HG02885 (cell line): ENCODE results near the gene TMCC2.

Experiments
- ATAC-seq: cut with Tn5 transposase; IDR thresholded peaks from one replicate; pipeline ENCODE4 v1.9.1; 2021; ENCODE audit warnings: mild to moderate bottlenecking; ENCODE audit not compliant: unreplicated experiment, poor library complexity

Gene TMCC2

DNA sequence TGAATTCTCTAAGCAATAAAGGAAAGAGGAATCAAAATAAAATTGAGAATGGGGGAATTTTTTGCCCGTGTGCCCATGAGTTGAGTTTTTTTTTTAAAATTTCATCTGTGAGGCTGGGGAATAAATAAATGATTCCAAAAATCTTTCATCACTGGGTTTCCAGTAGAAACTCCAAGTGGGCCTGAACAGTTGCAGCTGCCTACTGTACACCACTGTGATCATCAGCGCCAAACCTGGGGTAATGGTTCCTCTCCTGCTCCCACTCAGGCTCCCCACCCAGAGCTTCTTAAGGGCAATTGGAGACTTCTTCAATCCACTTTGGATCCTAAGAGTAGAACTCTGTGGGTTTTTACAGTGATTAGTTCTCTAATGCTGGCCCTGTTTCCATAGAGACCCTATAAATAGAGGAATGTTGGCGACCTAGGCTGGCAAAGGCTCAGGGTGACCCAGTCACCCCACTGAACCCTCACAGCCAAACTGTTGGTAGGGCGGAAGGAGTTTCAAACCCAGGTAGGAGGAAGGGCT lies 9.3 kb downstream of the TMCC2 start:
- ATAC-seq: no peak

DNA sequence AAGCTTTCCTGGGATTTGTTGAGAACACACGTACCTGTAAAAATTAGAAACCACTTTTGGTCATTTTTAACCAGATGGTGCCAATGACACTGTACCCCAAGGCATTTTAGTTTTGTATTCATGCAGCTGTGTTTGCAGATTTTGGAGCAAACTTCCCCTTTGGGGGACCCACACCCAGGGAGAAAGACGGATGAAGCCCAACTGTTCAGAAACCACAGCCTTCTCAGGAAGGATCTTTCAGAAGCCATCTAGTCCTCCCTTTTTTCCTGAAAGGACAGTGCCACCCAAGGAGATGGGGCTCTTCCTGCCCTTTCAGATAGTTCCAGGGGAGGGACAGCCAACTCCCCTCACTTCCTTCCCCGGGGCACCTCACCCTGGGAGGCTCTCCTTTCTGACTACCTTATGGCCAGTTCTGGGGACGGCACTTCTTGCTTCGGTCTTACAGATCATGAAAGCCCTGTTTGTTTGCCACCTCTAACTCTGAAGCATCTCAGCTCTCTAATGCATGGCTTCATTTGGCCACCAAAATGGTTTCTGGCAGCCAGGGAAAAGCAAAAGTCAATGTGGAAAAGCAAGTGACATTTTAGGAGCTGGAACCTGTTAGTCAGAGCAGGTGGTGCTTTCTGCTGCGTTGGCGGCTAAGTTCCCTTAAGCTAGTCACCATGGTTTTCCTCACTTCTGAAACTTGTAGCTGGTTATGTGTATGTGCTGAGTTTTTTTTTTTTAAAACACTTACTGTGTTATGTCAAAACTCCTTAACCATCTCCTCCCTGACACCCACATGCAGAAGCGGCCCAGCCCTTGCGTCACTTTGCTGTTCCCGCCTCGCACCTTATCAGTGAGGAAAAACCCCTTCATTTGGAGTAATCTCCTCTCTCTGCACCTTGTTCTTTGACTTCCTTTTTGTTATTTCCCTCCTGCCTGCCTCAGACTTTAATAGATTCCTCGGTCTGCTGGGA lies 10.1 kb downstream of the TMCC2 start:
- ATAC-seq: peak; percentile 41

DNA sequence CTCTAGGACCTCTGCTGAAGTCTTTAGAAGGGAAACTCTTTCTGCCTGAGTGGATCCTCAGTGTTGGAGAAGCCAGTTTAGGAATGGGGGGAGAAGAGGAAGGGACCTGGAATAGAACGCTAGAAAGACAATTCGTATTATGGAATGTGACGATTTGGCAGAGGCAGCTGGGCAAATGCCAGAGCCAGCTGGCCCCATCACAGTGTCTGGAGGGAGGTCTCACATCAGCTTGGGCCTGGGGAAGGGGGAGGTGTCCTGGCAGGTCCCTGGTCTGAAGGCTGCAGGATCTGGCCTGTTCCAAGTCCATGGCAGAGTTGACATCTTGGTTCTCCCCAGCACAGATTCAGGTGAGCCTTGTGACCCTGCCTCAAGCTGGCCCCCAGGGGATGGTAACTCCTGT lies 11.3 kb downstream of the TMCC2 start:
- ATAC-seq: no peak

DNA sequence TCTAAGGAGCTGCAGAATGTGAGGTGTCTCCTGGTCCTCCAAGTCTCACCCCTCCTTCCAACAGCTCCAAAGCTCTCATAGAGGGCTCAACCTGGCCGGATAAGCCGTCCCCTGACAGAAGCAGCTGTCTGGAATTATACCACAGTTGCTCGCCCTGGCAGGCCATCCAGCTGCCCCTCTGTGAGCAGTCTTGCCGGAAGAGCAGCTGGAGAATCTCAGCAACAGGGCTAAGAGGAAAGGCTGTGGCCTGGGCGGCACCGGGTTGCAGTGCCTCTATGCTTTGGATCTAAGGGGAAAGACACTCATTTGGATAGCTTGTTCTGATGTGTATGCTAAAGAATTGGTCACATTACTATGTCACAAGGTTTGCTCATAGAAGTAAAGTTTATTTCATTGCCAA lies 12.4 kb downstream of the TMCC2 start:
- no peak for ATAC-seq

DNA sequence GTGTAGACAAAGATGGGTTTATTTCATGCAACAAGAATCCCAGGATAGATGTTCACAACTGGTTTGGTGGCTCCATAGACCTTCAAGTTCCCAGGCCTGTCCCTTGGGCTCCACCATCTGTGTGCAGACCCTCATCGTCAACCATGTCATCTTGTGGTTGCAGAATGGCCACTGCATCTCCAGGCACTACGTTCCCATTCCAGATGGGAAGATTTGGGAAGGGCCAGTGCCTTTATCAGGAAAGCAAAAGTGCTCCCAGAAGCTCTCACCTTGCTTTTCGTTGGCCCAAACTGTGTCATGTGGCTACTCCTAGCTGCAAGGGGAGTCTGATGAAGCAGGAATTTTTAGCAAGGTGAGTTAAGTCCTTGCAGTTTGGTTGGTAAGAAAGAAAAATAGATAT lies 12.8 kb downstream of the TMCC2 start:
- ATAC-seq: no peak

DNA sequence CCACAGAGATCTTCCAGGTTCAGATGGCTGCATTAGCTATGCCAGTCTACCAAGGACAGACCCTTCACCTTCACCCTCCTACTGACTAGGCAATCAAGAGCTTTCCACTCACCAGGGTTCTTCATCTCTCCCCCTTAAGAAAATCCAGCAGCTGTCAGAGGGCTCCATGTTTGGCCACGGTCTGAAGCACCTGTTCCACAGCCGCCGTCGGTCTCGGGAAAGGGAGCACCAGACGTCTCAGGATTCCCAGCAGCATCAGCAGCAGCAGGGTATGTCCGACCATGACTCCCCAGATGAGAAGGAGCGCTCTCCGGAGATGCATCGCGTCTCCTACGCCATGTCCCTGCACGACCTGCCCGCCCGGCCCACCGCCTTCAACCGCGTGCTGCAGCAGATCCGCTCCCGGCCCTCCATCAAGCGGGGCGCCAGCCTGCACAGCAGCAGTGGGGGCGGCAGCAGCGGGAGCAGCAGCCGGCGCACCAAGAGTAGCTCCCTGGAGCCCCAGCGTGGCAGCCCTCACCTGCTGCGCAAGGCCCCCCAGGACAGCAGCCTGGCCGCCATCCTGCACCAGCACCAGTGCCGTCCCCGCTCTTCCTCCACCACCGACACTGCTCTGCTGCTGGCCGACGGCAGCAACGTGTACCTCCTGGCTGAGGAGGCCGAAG lies 13.8 kb downstream of the TMCC2 start:
- no peak for ATAC-seq

DNA sequence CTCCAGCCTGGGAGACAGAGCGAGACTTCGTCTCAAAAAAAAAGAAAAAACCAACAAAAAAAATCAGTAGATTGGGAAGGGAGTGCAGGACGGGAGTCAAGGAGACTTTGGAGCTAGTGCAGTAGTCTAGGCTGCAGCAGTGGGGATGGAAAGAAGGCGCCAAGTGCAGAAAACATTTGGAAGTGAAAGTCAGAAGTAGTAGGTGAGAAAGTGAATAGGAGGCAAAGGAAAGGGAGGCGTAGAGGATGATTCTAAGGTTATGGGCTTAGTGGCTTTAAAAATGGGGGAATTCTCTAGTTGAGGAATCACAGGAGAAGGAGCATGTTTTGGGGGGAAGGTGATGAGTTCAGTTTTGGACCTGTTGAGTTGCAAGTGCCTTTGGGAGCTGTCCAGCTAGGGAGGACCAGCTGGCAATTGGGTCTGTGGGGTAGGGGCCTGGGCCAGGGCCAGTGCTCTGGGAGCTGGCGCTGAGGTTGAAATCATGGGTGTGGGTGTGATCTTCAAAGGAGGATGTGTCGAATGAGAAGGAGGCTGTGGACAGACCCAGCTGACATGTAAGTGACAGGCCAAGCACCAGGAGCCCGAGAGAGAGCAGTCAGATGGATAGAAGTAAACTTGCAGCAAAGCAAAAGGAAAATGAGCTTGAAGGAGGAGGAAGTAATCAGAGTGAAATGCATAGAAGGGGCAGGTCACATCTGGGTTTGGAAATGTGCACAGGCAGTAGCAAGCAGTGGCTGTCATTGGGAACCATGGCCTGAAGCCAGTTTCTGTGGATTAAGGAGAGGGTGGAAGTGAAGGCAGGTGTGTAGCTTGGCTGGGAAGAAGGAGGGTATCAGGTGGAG lies 15.8 kb downstream of the TMCC2 start:
- ATAC-seq: no peak

DNA sequence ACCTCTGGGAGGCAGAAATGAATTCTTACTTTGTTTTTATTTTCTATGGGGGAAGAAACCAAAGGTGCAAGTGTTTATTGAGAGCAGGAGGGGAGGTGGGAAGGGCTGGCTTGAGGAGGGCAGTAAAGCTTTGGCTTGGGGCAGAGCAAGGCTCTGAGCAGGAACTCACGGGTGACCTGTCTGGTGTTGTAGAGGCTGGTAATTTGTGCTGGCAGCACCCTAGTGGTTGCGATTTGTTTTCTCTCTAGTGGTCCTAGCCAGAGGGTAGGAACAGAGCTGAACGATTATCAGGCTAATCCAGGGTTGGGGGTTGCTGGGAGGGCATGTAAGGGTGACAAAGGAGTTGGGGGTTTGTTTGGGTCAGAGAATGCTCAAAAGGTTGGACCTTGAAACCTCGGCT lies 16.6 kb downstream of the TMCC2 start:
- no peak for ATAC-seq

DNA sequence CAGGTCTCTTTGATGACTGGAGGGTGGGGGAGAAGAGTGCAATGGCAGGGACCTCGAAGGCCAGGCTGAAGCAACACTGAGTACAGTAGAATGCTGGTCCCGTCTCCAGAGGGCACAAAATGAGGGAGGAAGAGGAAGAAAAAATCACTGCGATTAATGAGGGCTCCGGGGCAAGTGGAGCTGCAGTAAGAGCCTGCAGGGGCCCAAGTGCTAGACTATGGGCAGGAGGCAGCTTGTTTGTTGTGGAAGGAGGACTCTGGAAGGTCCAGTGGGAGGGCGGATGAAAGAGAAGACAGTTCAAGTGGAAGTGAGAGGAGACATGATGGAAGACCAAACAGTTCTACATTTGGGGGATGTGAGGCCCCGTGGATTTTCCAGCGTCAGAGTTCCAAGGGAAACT lies 17.4 kb downstream of the TMCC2 start:
- ATAC-seq: no peak

DNA sequence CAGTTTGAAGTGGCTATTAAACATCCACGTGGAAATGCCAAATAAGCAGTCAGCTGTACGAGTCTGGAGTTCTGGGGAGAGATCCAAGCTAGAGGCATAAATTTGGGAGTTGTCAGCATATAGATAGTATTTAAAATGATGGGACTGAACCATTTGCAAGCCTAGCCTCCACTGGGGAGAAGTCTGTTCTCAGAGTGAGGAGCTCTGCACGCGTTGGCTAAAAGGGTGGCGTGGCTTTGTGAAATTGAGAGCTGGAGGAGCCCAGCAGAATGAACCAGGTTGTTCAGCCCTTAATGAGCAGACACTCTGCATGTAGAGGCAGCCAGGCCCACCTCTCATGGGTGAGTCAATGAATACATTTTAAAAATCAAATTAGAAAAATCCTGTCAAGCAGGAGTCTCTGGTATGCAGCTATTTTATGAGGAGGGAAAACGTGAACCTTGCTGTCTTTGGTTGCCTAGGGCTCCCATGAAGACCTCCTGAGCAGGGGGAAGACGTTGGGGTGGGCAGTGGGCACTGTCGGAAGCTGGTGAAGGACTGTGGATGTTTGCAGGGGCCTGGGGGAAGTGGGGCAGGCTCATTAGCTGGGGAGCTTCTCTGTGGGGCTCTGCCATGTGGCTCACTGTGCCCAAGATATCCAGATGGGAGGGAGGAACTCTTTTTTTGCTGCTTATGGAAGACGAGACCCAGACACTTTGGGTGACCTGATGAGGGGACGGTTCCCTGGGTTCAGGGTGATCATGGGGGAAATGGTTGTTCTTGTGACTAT lies 18.8 kb downstream of the TMCC2 start:
- ATAC-seq: no peak

DNA sequence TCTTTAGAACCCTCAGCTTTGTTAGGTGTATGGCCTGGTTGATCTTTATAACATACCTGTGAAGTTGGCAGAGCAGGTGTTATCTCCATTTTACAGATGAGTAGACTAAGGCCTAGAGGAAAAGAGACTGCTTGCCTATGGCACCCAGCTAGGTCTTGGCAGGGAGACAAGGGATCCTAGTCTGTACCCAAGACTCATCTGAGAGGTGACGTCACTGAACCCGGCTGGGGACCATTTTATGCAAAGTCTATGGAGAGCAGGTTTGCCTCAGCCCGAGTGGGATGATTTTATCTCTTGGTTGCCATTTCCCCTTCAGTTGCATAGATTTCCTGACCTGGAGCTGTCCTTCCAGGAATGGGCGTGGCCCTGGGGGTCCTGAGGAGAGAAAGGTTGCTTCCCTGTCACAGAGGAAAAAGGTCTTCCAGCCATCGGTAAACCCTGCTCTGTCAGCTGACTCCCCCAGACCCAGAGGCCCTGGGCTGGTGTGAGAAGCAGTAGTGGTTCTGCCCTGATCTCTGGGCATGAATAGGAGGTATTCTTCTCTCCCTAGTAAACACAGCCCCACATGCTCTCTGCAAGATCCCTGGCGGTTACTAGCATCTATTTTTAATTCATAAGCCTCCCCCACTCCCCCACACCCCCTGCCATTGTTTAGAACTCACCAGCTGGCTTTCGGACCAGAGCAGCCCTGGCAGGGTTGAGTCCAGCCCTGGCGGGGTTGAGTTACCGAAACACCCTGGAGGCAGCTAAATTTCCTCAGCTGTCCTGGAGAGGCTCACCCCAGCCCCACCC lies 19.6 kb downstream of the TMCC2 start:
- no peak for ATAC-seq

DNA sequence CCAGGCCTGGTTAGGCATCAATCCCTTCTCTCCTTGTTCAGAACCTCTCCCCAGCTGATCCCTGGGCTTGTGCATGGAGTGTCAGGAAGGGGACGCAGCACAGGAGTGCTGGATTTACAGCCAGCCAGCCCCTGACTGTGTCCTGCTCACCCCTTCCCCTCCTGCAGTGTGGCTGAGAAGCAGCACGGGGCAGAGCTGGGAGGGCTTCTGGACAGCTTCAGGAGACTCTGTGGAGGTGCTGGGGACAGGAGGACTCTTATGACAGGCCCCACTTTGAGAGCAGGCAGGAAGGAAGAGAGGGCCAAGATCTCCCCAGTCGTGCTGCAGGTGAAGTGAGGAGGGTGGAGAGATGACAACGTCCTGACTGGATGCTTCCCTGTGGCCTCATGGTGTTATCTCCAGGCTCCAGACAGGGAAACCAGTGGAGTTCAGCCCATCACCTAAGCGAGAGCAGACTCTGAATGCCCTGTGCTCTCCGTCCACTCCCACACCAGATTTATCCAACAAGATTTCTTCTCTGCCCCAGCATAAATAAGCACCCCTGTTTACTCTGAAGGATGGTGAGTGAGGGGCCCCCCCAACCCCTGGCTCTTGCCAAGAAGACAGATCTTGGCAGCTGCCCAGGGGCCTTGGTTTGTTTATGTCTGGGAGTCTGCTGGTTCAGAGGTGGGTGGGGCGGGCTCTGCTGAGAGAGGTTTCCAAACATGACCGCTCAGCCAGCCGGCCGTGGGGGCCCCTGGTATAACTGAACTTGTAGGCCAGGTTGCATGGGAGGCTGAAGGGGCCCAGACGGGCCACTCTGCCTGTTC lies 21.3 kb downstream of the TMCC2 start:
- ATAC-seq: no peak

DNA sequence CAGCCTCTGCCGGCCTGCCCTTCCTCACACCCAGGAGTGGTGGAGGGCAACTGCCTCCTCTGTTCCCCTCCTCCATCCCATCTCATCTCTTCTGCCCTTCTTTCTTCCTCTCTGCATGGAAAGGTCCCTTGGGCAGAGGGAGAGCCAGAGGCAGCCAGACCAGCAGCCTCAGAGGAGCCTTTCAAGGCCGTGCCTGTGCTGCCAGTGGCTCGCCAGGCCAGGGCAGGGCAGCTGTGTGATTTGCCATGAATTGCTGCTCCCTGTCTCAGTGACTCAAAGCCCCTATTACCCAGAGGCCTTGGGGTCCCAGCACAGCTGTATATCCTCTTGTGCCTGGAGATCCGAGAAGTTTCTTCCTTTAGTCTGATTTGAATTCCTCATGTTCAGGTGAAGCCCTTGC lies 21.9 kb downstream of the TMCC2 start:
- no peak for ATAC-seq

DNA sequence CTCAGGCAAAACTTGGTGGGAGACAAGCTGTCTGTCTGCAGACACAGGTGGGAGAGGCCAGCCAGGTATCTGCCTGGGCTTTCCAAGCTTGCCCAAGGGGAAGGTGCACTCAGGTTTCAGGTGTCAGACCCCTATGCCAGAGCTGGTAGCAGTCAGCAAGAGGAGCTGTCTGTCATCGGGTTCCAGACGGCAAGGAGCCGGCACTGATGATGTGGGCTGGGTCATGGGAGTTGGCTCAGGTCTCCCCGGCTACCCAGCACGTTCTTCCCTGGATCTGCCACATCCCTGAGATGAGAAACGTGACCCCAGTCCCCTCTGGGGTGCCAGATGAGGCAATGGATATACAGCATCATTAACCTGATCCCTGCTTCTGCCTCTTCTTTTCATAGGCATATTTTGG lies 23.0 kb downstream of the TMCC2 start:
- no peak for ATAC-seq

DNA sequence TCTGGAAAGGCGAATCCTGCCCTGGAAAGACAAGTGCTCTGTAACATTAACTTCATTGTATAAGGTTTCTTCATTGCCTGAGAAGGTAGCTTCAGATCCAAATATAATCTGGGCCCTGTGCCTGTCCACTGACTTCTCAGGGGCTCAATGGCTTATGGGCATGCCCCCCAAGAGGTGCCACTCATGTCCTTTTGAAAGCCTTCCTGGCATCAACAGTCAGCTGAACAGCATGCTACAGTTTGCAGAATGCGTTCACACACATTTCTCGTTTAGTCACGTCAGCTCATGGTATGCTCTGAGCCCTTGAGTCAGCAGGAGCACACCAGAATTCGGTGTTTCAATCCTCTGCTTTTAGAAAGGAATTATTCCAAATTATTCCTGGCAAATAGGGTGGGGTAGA lies 23.8 kb downstream of the TMCC2 start:
- ATAC-seq: no peak

DNA sequence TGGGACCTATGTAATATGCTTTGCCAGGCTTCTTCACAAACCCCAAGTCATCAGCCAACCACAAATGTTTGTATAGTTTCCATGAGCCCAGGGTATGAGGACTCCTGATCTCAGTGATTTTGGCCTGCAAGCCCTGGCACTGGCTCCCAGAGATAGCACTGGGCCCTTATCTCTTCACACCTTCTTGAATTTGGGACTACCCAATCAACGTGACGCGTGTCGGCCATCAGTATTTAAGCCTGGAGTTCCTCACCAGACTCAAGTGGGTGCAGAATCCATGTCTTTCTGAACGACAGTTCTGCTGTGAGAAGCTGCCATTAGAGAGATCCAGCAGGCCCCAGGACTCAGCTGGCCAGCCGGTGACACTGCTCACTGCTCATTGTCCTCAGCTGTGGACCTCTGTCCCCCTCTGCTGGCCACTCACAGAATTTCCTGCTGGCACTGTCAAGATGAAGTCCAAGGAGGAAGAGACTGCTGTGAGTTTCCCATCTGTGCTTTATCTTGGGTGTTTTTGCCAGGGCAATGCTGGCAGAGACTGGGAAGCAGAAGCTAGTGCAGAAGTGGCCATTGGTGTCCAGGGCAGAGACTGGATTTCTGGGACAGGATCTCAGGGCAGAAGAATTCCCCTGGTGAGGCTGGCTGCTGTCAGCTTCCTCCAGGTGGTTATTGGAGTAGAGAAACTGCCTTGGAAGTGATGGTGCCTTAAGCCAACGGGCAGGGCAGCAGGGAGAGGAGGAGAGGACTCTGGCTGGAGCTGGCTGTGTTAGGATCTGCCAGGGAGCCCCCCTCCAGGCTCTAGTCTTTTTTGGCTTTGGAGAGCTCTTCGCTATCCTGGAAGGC lies 28.4 kb downstream of the TMCC2 start:
- ATAC-seq: peak; percentile 66

DNA sequence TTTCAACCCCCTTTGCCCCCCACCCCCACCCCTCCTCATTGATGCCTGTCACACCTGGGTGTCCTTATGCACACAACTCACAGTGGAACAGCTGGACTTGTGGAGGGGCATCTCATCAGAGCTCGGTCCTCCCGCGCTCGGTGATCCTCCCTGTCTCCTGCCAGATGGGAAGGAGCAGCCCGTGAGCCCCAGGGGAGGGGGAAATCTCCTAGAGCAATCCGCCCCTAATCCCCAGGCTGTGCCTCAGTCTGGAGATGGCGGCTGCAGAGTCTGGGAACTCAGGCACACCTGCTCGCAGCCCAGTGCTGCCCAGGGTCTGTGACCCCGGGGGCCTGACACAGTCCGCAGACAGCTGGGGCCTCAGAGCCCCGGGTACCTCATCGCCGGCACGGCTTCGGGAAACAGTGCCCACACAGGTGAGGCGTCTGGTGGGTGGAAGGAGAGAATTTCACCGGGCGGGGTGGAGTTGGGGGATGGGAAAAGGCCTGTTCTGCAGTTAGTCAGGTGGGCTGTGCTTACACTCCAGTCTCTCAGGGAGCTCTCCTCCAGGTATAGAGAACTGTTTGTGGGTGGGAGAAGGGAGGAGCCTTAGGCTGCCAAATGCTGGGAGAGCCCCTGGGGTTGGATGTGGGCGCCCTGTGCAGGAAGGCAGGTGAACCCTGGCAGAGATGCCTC lies 29.3 kb downstream of the TMCC2 start:
- no peak for ATAC-seq
